NCI-H1417 (cell line): ENCODE measurements around the gene CNKSR2.
"Not testable (repeated sequence)": the region's sequence is repeated elsewhere in the genome, so short reads cannot be mapped to it uniquely, and the experiment has no call there.

ENCODE experiments used
- DNase-seq, 3 experiments: peaks; one replicate each; lab custom pipeline; 2025; lab: John Stamatoyannopoulos, UW

The CNKSR2 gene

GRCh38 chrX:21440911-21441310 is 66.7 kb downstream of the CNKSR2 start:
- no peak for DNase-seq

GRCh38 chrX:21457718-21458117 is 83.5 kb downstream of the CNKSR2 start:
- no peak for DNase-seq

GRCh38 chrX:21469071-21469470 is 94.9 kb downstream of the CNKSR2 start:
- DNase-seq: no peak

GRCh38 chrX:21476909-21477308 is 102.7 kb downstream of the CNKSR2 start:
- DNase-seq: no peak

- DNase-seq: peak; percentile 44 to 86 (median 69)
These were observed 105.6 kb downstream of the CNKSR2 start for GRCh38 chrX:21479695-21480270.

- no peak for DNase-seq
These were observed 107.5 kb downstream of the CNKSR2 start for GRCh38 chrX:21481761-21482160.

GRCh38 chrX:21484051-21484450 is 109.8 kb downstream of the CNKSR2 start:
- not testable (repeated sequence) for DNase-seq

- DNase-seq: peak; percentile 13 to 67 (median 61)
These were observed 113.6 kb downstream of the CNKSR2 start for GRCh38 chrX:21487832-21488231.

GRCh38 chrX:21490341-21490740 is 116.1 kb downstream of the CNKSR2 start:
- no peak for DNase-seq

- DNase-seq: peak in 1 of 3 experiments; percentile 38
These were observed 119.1 kb downstream of the CNKSR2 start for GRCh38 chrX:21493226-21493830.

GRCh38 chrX:21503593-21503992 is 129.4 kb downstream of the CNKSR2 start:
- no peak for DNase-seq

GRCh38 chrX:21509912-21510311 is 135.7 kb downstream of the CNKSR2 start:
- peak in 2 of 3 experiments; percentile 4 to 53 for DNase-seq

- DNase-seq: no peak
These were observed 149.8 kb downstream of the CNKSR2 start for GRCh38 chrX:21524008-21524407.

GRCh38 chrX:21528076-21528475 is 153.9 kb downstream of the CNKSR2 start:
- no peak for DNase-seq

GRCh38 chrX:21529771-21530170 is 155.6 kb downstream of the CNKSR2 start:
- no peak for DNase-seq

- not testable (repeated sequence) for DNase-seq
These were observed 170.4 kb downstream of the CNKSR2 start for GRCh38 chrX:21544642-21545041.

- DNase-seq: peak in 2 of 3 experiments; percentile 34 to 70
These were observed 185.2 kb downstream of the CNKSR2 start for GRCh38 chrX:21559417-21559816.

GRCh38 chrX:21565025-21565424 is 190.8 kb downstream of the CNKSR2 start:
- no peak for DNase-seq

GRCh38 chrX:21574793-21575192 is 200.6 kb downstream of the CNKSR2 start:
- no peak for DNase-seq

- DNase-seq: no peak
These were observed 207.3 kb downstream of the CNKSR2 start for GRCh38 chrX:21581479-21581878.

- no peak for DNase-seq
These were observed 211.8 kb downstream of the CNKSR2 start for GRCh38 chrX:21586001-21586400.

- no peak for DNase-seq
These were observed 216.0 kb downstream of the CNKSR2 start for GRCh38 chrX:21590012-21590776.

- DNase-seq: no peak
These were observed 231.8 kb downstream of the CNKSR2 start for GRCh38 chrX:21606002-21606401.
